HG03342 (cell line): Measurements from ENCODE around the gene SLC6A3.
"Not testable (repeated sequence)": the region's sequence is repeated elsewhere in the genome, so short reads cannot be mapped to it uniquely, and the experiment has no call there.

Source experiments
- ATAC-seq: cut with Tn5 transposase; IDR thresholded peaks from one replicate; pipeline ENCODE4 v1.9.1; 2021; ENCODE audit warnings: mild to moderate bottlenecking, moderate library complexity; ENCODE audit not compliant: unreplicated experiment

Gene SLC6A3

GRCh38 chr5:1422522-1422921 is 22.7 kb downstream of the SLC6A3 start:
- not testable (repeated sequence) for ATAC-seq

- ATAC-seq = no peak
Measured at GRCh38 chr5:1421521-1422341, 23.5 kb downstream of the SLC6A3 start.

- ATAC-seq = no peak
Measured at GRCh38 chr5:1420211-1421195, 24.7 kb downstream of the SLC6A3 start.

GRCh38 chr5:1419476-1420210 is 25.6 kb downstream of the SLC6A3 start:
- ATAC-seq = no peak

GRCh38 chr5:1418921-1419280 is 26.3 kb downstream of the SLC6A3 start:
- no peak for ATAC-seq

- no peak for ATAC-seq
Measured at GRCh38 chr5:1418238-1418920, 26.9 kb downstream of the SLC6A3 start.

GRCh38 chr5:1417586-1418225 is 27.5 kb downstream of the SLC6A3 start:
- no peak for ATAC-seq

- ATAC-seq = no peak
Measured at GRCh38 chr5:1416856-1417469, 28.3 kb downstream of the SLC6A3 start.

- ATAC-seq = no peak
Measured at GRCh38 chr5:1415626-1416360, 29.4 kb downstream of the SLC6A3 start.

GRCh38 chr5:1415059-1415425 is 30.2 kb downstream of the SLC6A3 start:
- ATAC-seq = no peak

GRCh38 chr5:1414311-1415058 is 30.8 kb downstream of the SLC6A3 start:
- ATAC-seq = no peak

- ATAC-seq = no peak
Measured at GRCh38 chr5:1413611-1414241, 31.5 kb downstream of the SLC6A3 start.

- no peak for ATAC-seq
Measured at GRCh38 chr5:1413211-1413610, 32.0 kb downstream of the SLC6A3 start.

- ATAC-seq = no peak
Measured at GRCh38 chr5:1412621-1413020, 32.6 kb downstream of the SLC6A3 start.

GRCh38 chr5:1412163-1412562 is 33.1 kb downstream of the SLC6A3 start:
- no peak for ATAC-seq

GRCh38 chr5:1411099-1411498 is 34.1 kb downstream of the SLC6A3 start:
- ATAC-seq = no peak

GRCh38 chr5:1410156-1411014 is 34.9 kb downstream of the SLC6A3 start:
- ATAC-seq = no peak
